HPDE6-E6E7 (cell line): ENCODE data around the gene BIRC7.
"Not testable (repeated sequence)": the region's sequence is repeated elsewhere in the genome, so short reads cannot be mapped to it uniquely, and the experiment has no call there.

Experiments
- DNase-seq: peaks from one replicate; pipeline ENCODE4 v3.0.0; 2011; ENCODE audit warnings: missing footprints; ENCODE audit errors: extremely low spot score

The BIRC7 gene

GRCh38 chr20:63246490-63247288 lies 11.0 kb downstream of the BIRC7 start:
- no peak for DNase-seq

- DNase-seq = no peak
Measured at GRCh38 chr20:63247671-63248228, 12.0 kb downstream of the BIRC7 start.

DNA sequence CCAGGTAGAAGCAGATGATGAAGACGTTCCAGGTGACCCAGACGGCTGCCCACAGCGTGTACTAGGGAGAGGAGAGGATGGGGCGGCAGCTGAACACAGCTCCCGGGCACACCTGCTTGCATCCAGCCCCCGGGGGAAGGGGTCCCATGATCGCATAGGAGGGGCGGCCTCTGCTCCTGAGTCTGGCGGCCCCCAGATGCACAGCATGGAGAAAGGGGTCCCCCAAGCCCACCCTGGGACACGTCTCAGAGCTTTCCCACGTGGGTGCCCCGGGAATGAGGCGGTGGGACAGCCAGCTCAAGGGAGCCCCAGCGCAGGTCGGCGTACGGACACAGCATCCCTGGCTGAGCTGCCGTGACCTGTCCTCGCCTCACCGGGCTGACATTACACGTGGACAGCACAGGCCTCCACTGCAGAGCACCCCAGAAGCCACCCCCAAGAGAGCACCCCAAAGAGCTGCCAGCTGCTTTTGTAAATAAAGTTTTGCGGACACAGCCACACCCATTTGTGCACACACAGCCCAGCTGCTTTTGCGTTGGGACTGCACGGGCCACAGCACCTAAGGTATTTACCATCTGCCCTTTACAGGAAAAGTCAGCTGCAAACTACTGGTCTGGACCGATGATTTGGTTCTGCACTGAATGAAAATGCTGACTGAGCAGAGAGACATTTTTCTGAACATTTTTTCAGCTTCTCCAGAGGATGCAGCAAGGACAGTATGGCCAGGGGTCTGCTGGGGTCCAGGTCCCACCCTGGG lies 13.3 kb downstream of the BIRC7 start:
- no peak for DNase-seq

DNA sequence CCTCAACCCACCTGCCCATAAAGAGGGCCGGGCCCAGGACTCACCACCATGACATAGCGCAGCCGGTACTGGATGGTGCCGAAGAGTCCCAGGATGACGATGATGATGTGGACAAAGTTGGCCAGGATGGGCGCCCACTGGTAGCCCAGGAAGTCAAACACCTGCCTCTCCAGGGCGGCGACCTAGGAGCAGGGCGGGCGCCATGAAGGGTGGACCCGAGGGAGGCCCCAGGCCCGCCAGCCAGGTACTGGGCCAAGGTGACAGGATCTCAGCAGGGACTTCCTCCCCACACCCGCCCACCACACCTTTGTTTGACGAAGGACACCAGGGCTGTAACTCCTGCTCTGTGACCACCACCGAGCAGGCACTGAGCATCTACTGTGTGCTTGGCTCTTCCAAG lies 14.2 kb downstream of the BIRC7 start:
- no peak for DNase-seq

GRCh38 chr20:63251350-63251749 lies 15.6 kb downstream of the BIRC7 start:
- not testable (repeated sequence) for DNase-seq

DNA sequence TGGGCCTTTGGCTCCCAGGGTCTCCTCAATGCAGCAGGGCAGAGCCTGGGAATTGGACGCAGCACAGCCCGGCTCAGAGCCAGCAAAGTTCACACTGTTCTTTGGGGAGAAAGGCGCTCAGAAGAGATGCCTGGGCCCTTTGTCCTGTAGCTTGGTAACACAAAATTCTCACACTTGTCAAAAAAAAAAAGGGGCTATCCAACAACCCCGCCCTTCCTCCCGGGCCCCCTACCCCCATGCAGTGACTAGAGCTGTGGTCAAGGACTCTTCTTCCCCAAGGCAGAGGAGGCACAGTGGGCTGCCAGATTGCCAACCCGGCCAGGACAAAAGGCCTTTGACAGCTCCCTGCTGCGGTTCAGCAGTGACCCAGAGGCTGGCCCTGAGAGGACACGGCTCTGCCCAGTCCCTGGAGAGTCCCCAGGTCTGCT lies 16.6 kb downstream of the BIRC7 start:
- DNase-seq = no peak

DNA sequence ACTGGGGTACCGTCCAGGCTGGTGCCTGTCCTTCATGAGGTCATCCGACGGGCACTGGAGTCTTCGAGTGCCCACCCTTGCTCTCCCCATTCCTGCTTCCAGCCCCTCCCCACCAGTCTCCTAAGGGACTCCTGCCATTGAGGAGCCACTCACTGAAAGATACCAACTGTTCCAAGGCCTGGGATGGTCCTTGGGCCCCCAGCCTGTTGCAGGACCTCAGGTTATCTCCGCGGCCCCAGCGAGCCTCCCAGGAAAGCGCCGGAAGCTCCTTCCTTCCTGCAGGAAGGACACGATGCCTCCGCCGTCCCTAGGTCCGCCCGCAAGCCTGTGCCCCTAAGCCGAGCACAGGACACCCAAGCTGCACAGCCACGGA lies 17.3 kb downstream of the BIRC7 start:
- no peak for DNase-seq

DNA sequence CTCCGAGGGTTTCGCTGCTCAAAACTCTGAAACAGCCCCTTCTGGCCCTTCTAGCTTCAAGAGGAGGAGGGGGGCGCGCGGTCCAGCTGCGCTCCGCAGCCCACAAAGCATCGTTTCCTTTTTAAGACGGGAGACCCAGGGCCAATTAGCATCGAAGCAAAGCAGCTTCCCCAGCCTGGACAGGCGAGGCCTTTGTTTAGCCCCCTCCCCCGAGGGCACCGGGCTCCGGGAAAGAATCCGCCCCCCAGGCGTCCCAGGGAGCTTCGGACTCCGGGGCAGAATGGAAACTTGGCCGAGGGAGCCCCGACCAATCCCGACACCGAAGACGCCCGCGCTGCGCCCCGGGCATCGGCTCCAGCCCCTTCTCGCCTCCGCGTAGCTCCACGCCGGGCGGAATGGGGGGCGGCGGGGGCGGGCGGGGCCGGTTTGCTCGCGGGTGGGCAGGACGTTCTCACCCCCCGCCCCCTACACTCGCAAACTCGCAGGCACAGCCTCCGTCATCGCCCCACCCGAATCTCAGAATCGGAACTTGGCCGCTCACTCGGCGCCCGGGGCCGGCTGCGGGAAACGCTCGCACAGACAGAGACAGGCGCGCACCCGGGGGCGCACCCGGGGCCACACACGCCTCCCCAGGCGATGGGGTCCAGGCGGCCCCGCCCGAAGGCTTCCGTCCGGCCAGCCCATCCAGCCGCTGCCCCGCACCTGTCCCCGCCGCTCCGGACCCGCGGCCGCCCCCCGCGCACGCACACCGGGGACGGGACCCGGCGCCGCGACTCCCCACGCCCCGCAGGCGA lies 17.9 kb downstream of the BIRC7 start:
- no peak for DNase-seq

GRCh38 chr20:63254232-63254605 lies 18.5 kb downstream of the BIRC7 start, which contains the start of gene NKAIN4:
TSS of gene NKAIN4 (minus strand) at chr20:63254463. CDS start at chr20:63254450, 13 bp downstream.
- DNase-seq = no peak

DNA sequence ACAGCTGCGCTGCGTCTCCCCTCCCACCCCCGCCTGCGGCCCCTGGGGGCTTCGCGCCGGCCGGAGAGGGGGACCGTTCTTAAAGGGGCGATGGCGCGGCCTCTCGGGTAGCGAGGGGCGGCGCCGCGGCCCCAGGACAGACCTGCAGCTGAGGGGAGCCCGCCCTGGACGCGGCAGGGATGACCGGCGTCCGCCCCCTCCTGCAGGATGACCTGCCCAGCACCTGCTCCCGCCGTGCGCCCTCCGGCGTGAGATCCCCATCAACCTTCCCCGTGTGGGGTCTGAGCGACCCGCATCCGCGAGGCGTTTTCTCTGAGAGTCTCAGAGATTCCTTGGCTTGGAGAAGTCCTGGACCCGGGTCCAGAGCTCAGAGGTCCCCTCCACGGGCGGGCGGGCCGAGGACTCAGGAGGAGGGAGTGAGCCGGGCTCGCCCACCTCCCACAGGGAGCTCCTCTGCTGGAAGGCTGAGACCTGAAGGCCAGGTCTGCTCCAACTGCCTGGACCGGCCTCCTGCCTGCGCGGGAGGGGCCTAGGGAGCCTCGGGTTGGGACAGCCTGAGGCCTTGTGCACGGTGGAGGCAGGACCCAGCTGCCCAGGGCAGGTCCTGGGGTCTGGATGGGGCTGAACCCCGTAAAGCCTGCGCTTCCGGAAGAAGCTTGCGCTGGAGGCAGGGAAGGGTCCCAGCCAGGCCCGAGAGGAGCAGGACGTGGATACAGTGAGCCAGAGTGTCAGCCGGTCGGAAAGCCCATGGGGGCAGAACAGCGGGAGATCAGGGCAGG lies 19.1 kb downstream of the BIRC7 start:
- no peak for DNase-seq

DNA sequence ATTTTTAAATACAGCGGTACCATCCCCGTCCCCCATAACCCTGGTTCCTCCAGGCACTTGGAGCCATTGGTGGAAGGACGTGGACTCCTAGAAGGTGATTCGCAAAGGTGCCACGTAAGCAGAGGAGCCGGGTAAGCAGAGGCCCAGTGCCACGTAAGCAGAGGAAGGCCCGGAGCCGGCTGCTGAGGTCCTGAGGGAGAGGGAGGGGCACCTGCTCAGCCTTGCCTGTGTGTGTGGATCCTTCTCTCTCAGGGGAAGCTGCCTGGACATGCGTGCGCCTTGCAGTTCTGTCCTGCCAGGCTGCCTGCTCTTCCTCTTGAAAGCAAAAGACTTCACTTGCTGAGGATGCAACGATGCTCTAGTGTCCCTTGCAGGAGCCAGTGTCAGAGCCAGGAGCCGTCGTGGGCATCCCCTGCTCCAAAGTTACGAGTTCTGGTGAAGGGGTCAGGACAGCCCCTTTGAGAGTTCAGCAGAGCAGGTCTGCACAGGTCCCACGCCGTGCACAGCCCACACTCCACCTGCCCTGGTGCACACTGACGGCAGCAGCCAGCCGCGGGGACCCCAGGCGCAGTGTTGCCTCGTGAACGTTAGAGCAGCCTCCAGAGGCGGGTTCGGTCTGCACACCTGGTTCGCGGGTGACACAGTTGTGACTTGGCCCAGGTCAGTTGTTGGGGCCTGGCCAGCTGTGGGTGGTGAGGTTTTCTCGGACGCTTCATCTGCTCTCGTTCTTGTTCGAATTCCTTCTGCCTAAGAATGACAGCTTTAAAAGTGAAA lies 20.4 kb downstream of the BIRC7 start:
- peak; percentile 100 for DNase-seq

DNA sequence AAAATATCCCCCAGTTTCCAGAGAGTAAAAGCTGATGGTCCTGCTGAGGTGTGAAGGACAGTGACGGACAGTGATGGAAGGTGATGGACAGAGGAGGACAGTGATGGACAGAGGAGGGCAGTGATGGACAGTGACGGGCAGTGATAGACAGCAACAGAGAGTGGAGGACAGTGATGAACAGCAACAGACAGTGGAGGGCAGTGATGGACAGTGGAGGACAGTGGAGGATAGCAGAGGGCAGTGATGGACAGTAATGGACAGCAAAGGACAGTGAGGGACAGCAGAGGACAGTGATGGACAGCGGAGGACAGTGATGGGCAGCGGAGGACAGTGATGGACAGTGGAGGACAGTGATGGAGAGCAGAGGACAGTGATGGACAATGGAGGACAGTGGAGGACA lies 21.2 kb downstream of the BIRC7 start:
- no peak for DNase-seq

GRCh38 chr20:63257629-63258028 lies 21.9 kb downstream of the BIRC7 start:
- no peak for DNase-seq

GRCh38 chr20:63258781-63259180 lies 23.1 kb downstream of the BIRC7 start:
- DNase-seq = no peak

DNA sequence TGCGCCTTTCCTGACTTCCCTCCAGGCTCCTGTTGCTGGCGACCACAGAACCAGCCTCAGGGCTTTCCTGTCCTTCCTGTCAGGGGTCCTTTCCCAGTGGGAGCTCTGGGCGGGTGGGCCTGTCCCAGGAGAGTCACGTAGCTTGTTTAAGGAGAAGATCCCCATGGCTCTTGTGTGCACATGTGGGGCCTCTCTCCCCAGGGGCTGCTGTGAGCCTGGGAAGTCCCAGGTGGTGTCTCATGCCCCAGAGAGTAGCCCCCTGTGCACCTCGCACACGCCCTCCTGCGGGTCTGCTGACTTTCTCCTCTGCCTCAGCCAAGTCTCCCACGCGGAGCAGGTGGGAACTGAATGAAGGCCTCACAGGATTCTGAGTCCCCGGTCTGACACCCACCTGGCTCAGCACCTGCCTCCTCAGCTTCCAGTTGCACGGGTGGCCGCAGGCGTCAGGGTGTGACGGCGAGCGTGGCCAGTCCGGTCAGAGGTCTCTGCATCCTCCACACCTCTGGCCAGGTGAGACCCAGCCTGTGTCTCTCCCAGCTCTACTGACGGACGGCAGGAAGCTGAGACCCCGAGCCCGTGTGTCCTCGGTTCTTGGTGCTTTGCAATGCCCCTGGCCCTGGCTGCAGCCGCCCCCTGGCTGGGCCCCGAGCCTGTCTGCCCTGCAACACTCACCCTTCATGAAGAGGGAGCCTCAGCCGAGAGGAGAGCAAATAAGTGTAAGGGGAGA lies 24.2 kb downstream of the BIRC7 start:
- DNase-seq = no peak

DNA sequence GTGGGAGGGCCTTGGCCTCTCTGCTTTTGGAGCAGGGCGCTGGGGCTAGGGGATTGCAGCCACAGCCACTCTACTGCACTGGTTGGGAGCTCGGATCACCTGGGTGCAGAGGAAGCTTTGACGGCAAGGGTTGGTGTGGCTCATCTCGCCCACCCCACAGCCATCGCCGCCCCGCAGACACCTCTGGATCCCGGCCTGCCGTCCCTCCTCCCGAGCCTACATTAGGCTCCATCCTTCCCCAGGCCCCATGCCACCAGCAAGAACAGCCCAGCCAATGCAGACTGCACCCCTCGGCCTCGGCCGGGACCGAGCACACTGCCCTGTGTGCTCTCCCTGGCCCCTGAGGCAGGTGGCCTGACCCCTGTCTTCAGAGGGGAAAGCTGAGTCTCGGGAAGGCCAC lies 24.8 kb downstream of the BIRC7 start:
- no peak for DNase-seq

- no peak for DNase-seq
Measured at GRCh38 chr20:63261060-63261794, 25.5 kb downstream of the BIRC7 start.

DNA sequence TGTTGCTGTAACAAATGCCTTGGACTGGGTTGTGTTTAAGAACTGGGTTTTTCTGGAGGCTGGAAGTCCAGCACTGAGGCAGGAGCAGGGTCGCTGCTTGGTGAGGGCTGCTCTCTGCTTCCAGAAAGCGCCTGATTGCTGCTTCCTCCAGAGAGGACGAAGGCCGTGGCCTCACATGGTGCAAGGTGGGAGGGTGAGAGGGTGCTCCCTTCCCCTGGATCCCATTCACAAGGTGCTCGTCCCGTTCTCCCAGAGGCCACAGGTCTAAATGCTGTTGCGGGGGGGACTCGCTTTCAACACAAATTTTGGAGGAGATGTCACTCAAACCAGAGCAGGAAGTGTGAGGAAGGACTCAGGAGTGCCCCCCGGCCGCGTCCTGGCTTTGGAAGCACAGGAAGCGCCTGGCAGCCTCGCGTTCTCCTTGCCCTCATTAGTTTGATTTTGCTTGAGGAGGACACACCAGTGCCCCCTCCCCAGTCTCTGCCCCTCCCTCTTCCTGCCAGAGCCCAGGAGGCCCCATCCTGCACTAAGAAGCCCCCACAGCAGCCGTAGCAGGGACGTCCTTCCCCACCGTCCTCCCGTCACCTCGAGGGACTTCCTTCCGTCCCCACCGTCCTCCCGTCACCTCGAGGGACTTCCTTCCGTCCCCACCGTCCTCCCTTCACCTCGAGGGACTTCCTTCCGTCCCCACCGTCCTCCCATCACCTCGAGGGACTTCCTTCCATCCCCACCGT lies 26.3 kb downstream of the BIRC7 start:
- no peak for DNase-seq
